ENCODE results near the gene COMMD6.
A peak's percentile ranks its signal among the peaks of the same experiment; 100 is the strongest.

Gene COMMD6

GRCh38 chr13:75537401-75538365 is at the start of gene COMMD6:
Gene COMMD6 (minus strand): TSS chr13:75537841. CDS start chr13:75537805, 36 bp downstream.
- peak within 1 kb of the TSS; percentile 89 for H3K4me3 ChIP-seq (replicated peaks; ENCODE audit: low read depth, low read length)
- TF ChIP-seq, protein P1, sequence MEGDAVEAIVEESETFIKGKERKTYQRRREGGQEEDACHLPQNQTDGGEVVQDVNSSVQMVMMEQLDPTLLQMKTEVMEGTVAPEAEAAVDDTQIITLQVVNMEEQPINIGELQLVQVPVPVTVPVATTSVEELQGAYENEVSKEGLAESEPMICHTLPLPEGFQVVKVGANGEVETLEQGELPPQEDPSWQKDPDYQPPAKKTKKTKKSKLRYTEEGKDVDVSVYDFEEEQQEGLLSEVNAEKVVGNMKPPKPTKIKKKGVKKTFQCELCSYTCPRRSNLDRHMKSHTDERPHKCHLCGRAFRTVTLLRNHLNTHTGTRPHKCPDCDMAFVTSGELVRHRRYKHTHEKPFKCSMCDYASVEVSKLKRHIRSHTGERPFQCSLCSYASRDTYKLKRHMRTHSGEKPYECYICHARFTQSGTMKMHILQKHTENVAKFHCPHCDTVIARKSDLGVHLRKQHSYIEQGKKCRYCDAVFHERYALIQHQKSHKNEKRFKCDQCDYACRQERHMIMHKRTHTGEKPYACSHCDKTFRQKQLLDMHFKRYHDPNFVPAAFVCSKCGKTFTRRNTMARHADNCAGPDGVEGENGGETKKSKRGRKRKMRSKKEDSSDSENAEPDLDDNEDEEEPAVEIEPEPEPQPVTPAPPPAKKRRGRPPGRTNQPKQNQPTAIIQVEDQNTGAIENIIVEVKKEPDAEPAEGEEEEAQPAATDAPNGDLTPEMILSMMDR (IDR thresholded peaks at IDR 0.05; ENCODE audit: low read depth, low read length, missing control alignments) = no peak
- peak; percentile 80 for DNase-seq (ENCODE audit: extremely low read depth, low read depth)

- DNase-seq (ENCODE audit: extremely low read depth, low read depth) = no peak
- TF ChIP-seq, protein P1 (IDR thresholded peaks at IDR 0.05; ENCODE audit: low read depth, low read length, missing control alignments) = no peak
- H3K4me3 ChIP-seq (replicated peaks; ENCODE audit: low read depth, low read length) = no peak overlapping the region
Observed at GRCh38 chr13:75585153-75585552, 47.5 kb upstream of the COMMD6 start.

DNA sequence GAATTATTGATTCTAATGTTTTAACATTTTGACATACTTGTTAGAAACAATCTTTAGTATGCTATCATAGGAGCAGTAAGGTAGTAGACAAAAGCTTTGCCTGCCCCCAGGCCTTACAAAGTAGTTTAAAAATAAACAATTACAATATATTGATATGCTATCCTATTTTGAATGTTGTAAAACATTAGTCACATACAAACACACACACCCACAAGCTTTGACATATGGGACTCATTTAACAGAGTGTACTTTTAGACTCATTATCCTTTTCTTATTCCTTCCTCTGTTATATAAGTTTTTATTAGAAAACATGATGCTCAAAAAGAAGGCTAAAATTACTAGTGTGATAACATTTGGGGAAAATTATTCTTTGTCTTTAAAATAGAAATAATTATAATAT is 45.5 kb upstream of the COMMD6 start:
- no peak overlapping the region for H3K4me3 ChIP-seq (replicated peaks; ENCODE audit: low read depth, low read length)
- TF ChIP-seq, protein P1 (IDR thresholded peaks at IDR 0.05; ENCODE audit: low read depth, low read length, missing control alignments) = no peak
- DNase-seq (ENCODE audit: extremely low read depth, low read depth) = no peak

DNA sequence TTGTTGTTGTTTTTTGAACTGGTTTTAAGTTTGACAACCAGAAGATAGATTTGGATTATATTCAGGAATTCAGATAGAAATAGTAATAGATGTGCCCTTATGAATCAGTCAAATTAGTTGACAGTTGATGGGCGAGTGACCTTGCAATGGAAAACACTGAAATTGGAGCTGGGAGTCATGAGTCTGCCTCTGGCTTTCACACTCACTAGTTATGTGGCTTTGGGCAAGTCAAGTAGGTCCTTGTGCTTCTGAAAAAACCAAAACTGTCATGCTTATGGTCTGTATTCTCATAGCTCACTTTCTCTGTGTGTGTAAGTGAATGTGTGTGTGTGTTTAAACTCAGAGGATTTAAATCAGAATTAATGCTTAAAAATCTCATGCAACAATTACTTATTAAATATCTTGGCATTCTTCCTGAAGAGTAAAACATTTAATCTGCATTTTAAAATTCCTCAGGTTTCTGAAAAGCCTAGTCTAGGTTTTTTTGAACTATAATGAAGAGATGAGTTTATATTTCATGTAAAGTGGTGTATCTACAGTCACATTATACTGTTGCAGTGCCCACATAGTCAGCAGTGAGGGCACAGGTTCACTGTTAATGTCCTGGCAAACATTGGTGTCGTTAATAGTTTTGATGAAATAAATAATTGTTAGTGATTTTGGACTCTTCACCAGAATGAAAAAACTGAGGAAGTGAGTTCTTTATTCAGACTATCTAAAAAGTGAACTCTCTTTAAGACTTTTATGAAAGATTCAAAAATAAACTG is 44.4 kb upstream of the COMMD6 start:
- TF ChIP-seq, protein P1 (IDR thresholded peaks at IDR 0.05; ENCODE audit: low read depth, low read length, missing control alignments) = no peak
- no peak for DNase-seq (ENCODE audit: extremely low read depth, low read depth)
- H3K4me3 ChIP-seq (replicated peaks; ENCODE audit: low read depth, low read length) = no peak overlapping the region

DNA sequence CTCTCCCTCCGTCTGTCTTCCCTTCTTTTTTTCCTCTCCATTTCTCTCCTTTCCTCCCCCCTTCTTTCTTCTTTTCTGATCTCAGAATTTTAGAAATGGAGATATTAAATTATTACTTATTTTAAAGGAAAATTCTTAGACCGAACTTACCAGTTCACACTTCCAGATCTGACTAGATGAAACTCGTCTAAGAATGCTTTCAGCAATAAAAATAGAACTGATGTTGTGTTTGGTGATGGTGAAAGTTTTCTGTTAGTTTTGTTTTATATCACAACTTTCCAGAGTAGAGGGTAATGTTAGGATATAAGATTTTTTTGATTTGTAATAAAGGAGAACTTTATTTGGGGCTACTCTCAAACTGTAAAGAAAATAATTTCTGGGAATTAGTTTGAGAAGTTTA is 41.9 kb upstream of the COMMD6 start:
- no peak for DNase-seq (ENCODE audit: extremely low read depth, low read depth)
- TF ChIP-seq, protein P1 (IDR thresholded peaks at IDR 0.05; ENCODE audit: low read depth, low read length, missing control alignments) = no peak
- no peak overlapping the region for H3K4me3 ChIP-seq (replicated peaks; ENCODE audit: low read depth, low read length)

DNA sequence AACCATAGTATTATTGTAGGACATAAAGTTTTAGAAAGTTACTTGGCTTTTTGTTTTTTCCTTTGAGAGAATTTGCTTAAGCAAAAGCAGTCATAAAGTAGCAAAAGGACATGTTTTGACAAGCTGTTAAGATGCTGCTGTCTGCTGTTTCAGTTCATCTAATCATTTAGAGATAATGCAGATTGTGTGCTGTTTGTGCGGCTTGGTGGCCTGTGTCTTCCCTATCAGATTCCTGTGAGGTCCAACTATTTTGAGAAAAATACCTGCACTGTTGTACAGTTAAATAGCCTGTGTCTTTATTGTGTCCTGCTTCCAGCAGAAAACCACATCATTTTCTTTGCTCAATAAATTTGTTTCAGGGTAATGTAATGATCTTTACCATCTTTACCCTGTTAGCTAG is 31.9 kb upstream of the COMMD6 start:
- DNase-seq (ENCODE audit: extremely low read depth, low read depth) = no peak
- H3K4me3 ChIP-seq (replicated peaks; ENCODE audit: low read depth, low read length) = no peak overlapping the region
- TF ChIP-seq, protein P1 (IDR thresholded peaks at IDR 0.05; ENCODE audit: low read depth, low read length, missing control alignments) = no peak
